DOHH2 (cell line): ENCODE data around the gene HLA-DQA1.
A peak's percentile ranks its signal among the peaks of the same experiment; 100 is the strongest.

Source experiments
- H3F3A ChIP-seq: fragments of 200-600 bp; sonication (generic), shearing (Covaris generic); 2 replicates; pipeline ENCODE4 v1.6.0; 2016; ENCODE audit warnings: antibody characterized with exemption, mild to moderate bottlenecking; ENCODE audit not compliant: control insufficient read depth, insufficient read depth
- H3K27ac ChIP-seq: fragments of 200-600 bp; sonication (generic); 2 replicates; pipeline ENCODE4 v1.5.1; 2014; ENCODE audit warnings: low read depth, mild to moderate bottlenecking, low read length, moderate library complexity
- H3K27me3 ChIP-seq: fragments of 200-600 bp; sonication (generic); 2 replicates; pipeline ENCODE4 v1.6.1; 2014; ENCODE audit warnings: mild to moderate bottlenecking, low read length, mixed read lengths; ENCODE audit not compliant: control insufficient read depth
- H3K36me3 ChIP-seq: fragments of 200-600 bp; sonication (generic); 2 replicates; pipeline ENCODE4 v1.6.1; 2014; ENCODE audit warnings: mild to moderate bottlenecking, low read length, moderate library complexity, mixed read lengths; ENCODE audit not compliant: control insufficient read depth
- H3K4me1 ChIP-seq: fragments of 200-600 bp; sonication (generic); 2 replicates; pipeline ENCODE4 v1.6.1; 2014; ENCODE audit warnings: mild to moderate bottlenecking, low read length, mixed read lengths; ENCODE audit not compliant: control insufficient read depth
- H3K4me2 ChIP-seq: fragments of 200-600 bp; sonication (generic); 2 replicates; pipeline ENCODE4 v1.6.0; 2014; ENCODE audit warnings: mild to moderate bottlenecking, low read length, moderate library complexity
- H3K4me3 ChIP-seq: fragments of 200-600 bp; sonication (generic); 2 replicates; pipeline ENCODE4 v1.5.1; 2014; ENCODE audit warnings: mild to moderate bottlenecking, low read length, mixed read lengths
- H3K79me2 ChIP-seq: fragments of 200-600 bp; sonication (generic); 2 replicates; pipeline ENCODE4 v1.6.1; 2014; ENCODE audit warnings: mild to moderate bottlenecking, low read length, mixed read lengths; ENCODE audit not compliant: control insufficient read depth
- H3K9me2 ChIP-seq: fragments of 200-600 bp; sonication (generic); replicated peaks from 2 replicates; pipeline ENCODE4 v1.6.1; 2014; ENCODE audit warnings: mild to moderate bottlenecking, low read length, mixed read lengths; ENCODE audit not compliant: control insufficient read depth
- H3K9me3 ChIP-seq: fragments of 200-600 bp; sonication (generic); 2 replicates; pipeline ENCODE4 v1.6.1; 2014; ENCODE audit warnings: antibody characterized with exemption, low read length, mixed read lengths; ENCODE audit not compliant: control insufficient read depth, insufficient read depth
- H4K20me1 ChIP-seq: fragments of 200-600 bp; sonication (generic); 2 replicates; pipeline ENCODE4 v1.6.0; 2014; ENCODE audit warnings: low read depth, mild to moderate bottlenecking, antibody characterized with exemption, low read length, moderate library complexity; ENCODE audit not compliant: control insufficient read depth, insufficient read depth
- CTCF ChIP-seq: fragments of 200-600 bp; sonication (generic); IDR thresholded peaks from one replicate; pipeline ENCODE4 v1.5.1; 2014; ENCODE audit warnings: antibody characterized with exemption, mild to moderate bottlenecking, low read depth, low read length; ENCODE audit not compliant: poor library complexity, severe bottlenecking
- EZH2phosphoT487 ChIP-seq: fragments of 200-600 bp; sonication (generic); IDR thresholded peaks from 2 replicates; pipeline ENCODE4 v1.6.1; 2017; ENCODE audit warnings: borderline replicate concordance, mild to moderate bottlenecking, antibody characterized with exemption, low read length, moderate library complexity, mixed read lengths

Gene HLA-DQA1

GRCh38 chr6:32666420-32667300 is 29.5 kb downstream of the HLA-DQA1 start, which contains the start of gene HLA-DQB1:
HLA-DQB1 (minus strand) TSS chr6:32666657; CDS start chr6:32666607, 50 bp downstream.
- Histone ChIP-seq H3K9me2 (no peaks in the 10 kb centered on the region), H3K4me1 (peaks cover 81% of the 10 kb centered on the region), H3K9me3 (no peaks in the 10 kb centered on the region), H4K20me1 (no peaks in the 10 kb centered on the region), H3K79me2 (peaks cover 16% of the 10 kb centered on the region), H3K36me3 (peaks cover 13% of the 10 kb centered on the region), H3K27me3 (0 out of 2 replicates have a peak, but pooled peaks cover 4% of the 10 kb centered on the region), H3K4me3 (peak within 1 kb of the TSS; percentile 92), H3K27ac (peak within 1 kb of the TSS; percentile 27), H3F3A (peaks cover 19% of the 10 kb centered on the region), H3K4me2 (peak within 1 kb of the TSS; percentile 89)
- TF ChIP-seq EZH2phosphoT487 (no peak), CTCF (no peak)

GRCh38 chr6:32668226-32668747 is 31.1 kb downstream of the HLA-DQA1 start:
- no peaks in the 10 kb centered on the region for H4K20me1 ChIP-seq
- 0 out of 2 replicates have a peak, but pooled peaks cover 4% of the 10 kb centered on the region for H3K27me3 ChIP-seq
- H3K9me2 ChIP-seq: no peaks in the 10 kb centered on the region
- peak overlapping the region; percentile 36 for H3K4me3 ChIP-seq
- H3K36me3 ChIP-seq: peaks cover 11% of the 10 kb centered on the region
- TF ChIP-seq EZH2phosphoT487 (no peak), CTCF (no peak)
- H3K9me3 ChIP-seq: peaks cover 13% of the 10 kb centered on the region; the same call in 1 of the 2 replicates
- H3K4me1 ChIP-seq: peaks cover 69% of the 10 kb centered on the region
- H3K27ac ChIP-seq: peak overlapping the region; percentile 23; the same call in 1 of the 2 replicates
- H3K4me2 ChIP-seq: peak overlapping the region; percentile 89
- peaks cover 16% of the 10 kb centered on the region for H3K79me2 ChIP-seq
- H3F3A ChIP-seq: peaks cover 16% of the 10 kb centered on the region

- peaks cover 4% of the 10 kb centered on the region for H3K36me3 ChIP-seq
- H3K4me1 ChIP-seq: peaks cover 59% of the 10 kb centered on the region
- no peak overlapping the region for H3K27ac ChIP-seq
- peaks cover 16% of the 10 kb centered on the region for H3K79me2 ChIP-seq
- peaks cover 13% of the 10 kb centered on the region; the same call in 1 of the 2 replicates for H3K9me3 ChIP-seq
- TF ChIP-seq EZH2phosphoT487: no peak
- no peak for TF ChIP-seq CTCF
- no peak overlapping the region for H3K4me3 ChIP-seq
- H3K4me2 ChIP-seq: peak overlapping the region; percentile 89; the same call in 1 of the 2 replicates
- H3K9me2 ChIP-seq: no peaks in the 10 kb centered on the region
- H4K20me1 ChIP-seq: no peaks in the 10 kb centered on the region
- 0 out of 2 replicates have a peak, but pooled peaks cover 4% of the 10 kb centered on the region for H3K27me3 ChIP-seq
- peaks cover 9% of the 10 kb centered on the region for H3F3A ChIP-seq
Observed at GRCh38 chr6:32669240-32669639, 32.0 kb downstream of the HLA-DQA1 start.
